GM23248 (cell line): ENCODE measurements around the gene C1QTNF6. TPM values are rescaled to one million over a fixed set of nuclear protein-coding genes. Genes with fewer than 3 reads are reported as not detected.

Source experiments
- DNase-seq: peaks from one replicate; pipeline ENCODE4 v3.0.0-alpha.2; 2015
- H2AFZ ChIP-seq: fragments of 200-600 bp; sonication (generic); 2 replicates; pipeline ENCODE4 v1.6.1; 2016; ENCODE audit warnings: antibody characterized with exemption
- H3F3A ChIP-seq: fragments of 200-600 bp; sonication (generic); 2 replicates; pipeline ENCODE4 v1.6.1; 2016; ENCODE audit warnings: mild to moderate bottlenecking, antibody characterized with exemption, mixed run types; ENCODE audit not compliant: insufficient read depth
- H3K27ac ChIP-seq: fragments of 200-600 bp; sonication (generic); 2 replicates; pipeline ENCODE4 v1.5.1; 2016; ENCODE audit warnings: mild to moderate bottlenecking
- H3K27me3 ChIP-seq: fragments of 200-600 bp; sonication (generic); replicated peaks from 2 replicates; pipeline ENCODE4 v1.6.1; 2016; ENCODE audit warnings: mild to moderate bottlenecking; ENCODE audit not compliant: insufficient read depth
- H3K36me3 ChIP-seq: fragments of 200-600 bp; sonication (generic); 2 replicates; pipeline ENCODE4 v1.6.1; 2016; ENCODE audit warnings: low read depth, mild to moderate bottlenecking
- H3K4me1 ChIP-seq: fragments of 200-600 bp; sonication (generic); 2 replicates; pipeline ENCODE4 v1.6.1; 2016; ENCODE audit warnings: mild to moderate bottlenecking; ENCODE audit not compliant: insufficient read depth
- H3K4me2 ChIP-seq: fragments of 200-600 bp; sonication (generic); one replicate; pipeline ENCODE4 v1.6.1; 2016; ENCODE audit warnings: mild to moderate bottlenecking; ENCODE audit not compliant: unreplicated experiment
- H3K4me3 ChIP-seq: fragments of 200-600 bp; sonication (generic); 2 replicates; pipeline ENCODE4 v1.5.1; 2016; ENCODE audit warnings: mild to moderate bottlenecking
- H3K79me2 ChIP-seq: fragments of 200-600 bp; sonication (generic); 2 replicates; pipeline ENCODE4 v1.6.1; 2016; ENCODE audit warnings: mild to moderate bottlenecking; ENCODE audit not compliant: insufficient read depth
- H3K9ac ChIP-seq: fragments of 200-600 bp; sonication (generic); 2 replicates; pipeline ENCODE4 v1.6.1; 2016; ENCODE audit warnings: mild to moderate bottlenecking
- H3K9me2 ChIP-seq: fragments of 200-600 bp; sonication (generic); 2 replicates; pipeline ENCODE4 v1.6.1; 2016; ENCODE audit warnings: mixed run types, mild to moderate bottlenecking, moderate library complexity; ENCODE audit not compliant: insufficient read depth
- H3K9me3 ChIP-seq: fragments of 200-600 bp; sonication (generic); one replicate; pipeline ENCODE4 v1.6.1; 2017; ENCODE audit warnings: low read depth
- H4K20me1 ChIP-seq: fragments of 200-600 bp; sonication (generic); 2 replicates; pipeline ENCODE4 v1.6.0; 2016; ENCODE audit not compliant: insufficient read depth
- EZH2 ChIP-seq: fragments of 200-600 bp; sonication (generic); IDR thresholded peaks from 2 replicates; pipeline ENCODE4 v1.6.1; 2018; ENCODE audit warnings: antibody characterized with exemption, mild to moderate bottlenecking; ENCODE audit not compliant: insufficient read depth, poor library complexity, severe bottlenecking
- EZH2phosphoT487 ChIP-seq: fragments of 200-600 bp; sonication (generic); IDR thresholded peaks from 2 replicates; pipeline ENCODE4 v1.6.1; 2018; ENCODE audit warnings: antibody characterized with exemption, moderate library complexity, mild to moderate bottlenecking, low read depth; ENCODE audit not compliant: insufficient read depth
- WGBS, 2 experiments: methylation state at CpG; one replicate each; pipeline ENCODE4 v1.1.6; 2015 to 2017; ENCODE audit warnings: low lambda C conversion rate in 2 of 2, low coverage in 1 of 2; ENCODE audit errors: missing lambda C conversion rate in 2 of 2; 5-methylcytosine and 5-hydroxymethylcytosine counted together
- in situ Hi-C: fragments of 300-500 bp; cut with MboI; formaldehyde crosslinking; loops from 2 replicates; pipeline ENCODE4 v1.15.0; 2020
- polyA plus RNA-seq: library from polyadenylated mRNA; unstranded; fragments of >200 nt; fragmentation: Nextera tagmentation; extraction: Ambion mirVana; gene quantifications from 2 replicates; pipeline ENCODE4 v1.2.1, GENCODE V29; 2016
- total RNA-seq: library from RNA; depleted of rRNA; stranded (reverse); fragments of >200 nt; shearing (Covaris generic); gene quantifications from 2 replicates; pipeline ENCODE4 v1.2.3, GENCODE V29; 2014

C1QTNF6 gene
- total and polyA plus RNA-seq, 2 experiments from 2014 or later: 4.0 to 8.9 TPM

GRCh38 chr22:37169406-37169805 lies 18.6 kb downstream of the C1QTNF6 start:
- no peak for DNase-seq
- Histone ChIP-seq H3K36me3 (no peaks in the 10 kb centered on the region), H3K9me3 (no peaks in the 10 kb centered on the region), H3K9me2 (no peaks in the 10 kb centered on the region), H4K20me1 (no peaks in the 10 kb centered on the region), H3K9ac (no peak overlapping the region), H3F3A (peaks cover 5% of the 10 kb centered on the region; the same call in 1 of the 2 replicates), H3K4me1 (no peaks in the 10 kb centered on the region), H3K27me3 (no peaks in the 10 kb centered on the region; the same call in 1 of the 2 replicates), H3K27ac (no peak overlapping the region), H3K79me2 (no peaks in the 10 kb centered on the region), H3K4me3 (no peak overlapping the region), H3K4me2 (no peak overlapping the region), H2AFZ (no peak overlapping the region)
- 89 to 91% methylated on average over 8 of the region's 8 CpGs for WGBS, 2 experiments
- in situ Hi-C loops: no loop called here
- TF ChIP-seq EZH2phosphoT487: no peak

- H3K27ac ChIP-seq: no peak overlapping the region
- TF ChIP-seq EZH2phosphoT487 (no peak), EZH2 (no peak)
- no peak overlapping the region for H3K9ac ChIP-seq
- H3F3A ChIP-seq: no peaks in the 10 kb centered on the region
- H3K4me2 ChIP-seq: no peak overlapping the region
- no peaks in the 10 kb centered on the region for H3K4me1 ChIP-seq
- no peaks in the 10 kb centered on the region; the same call in 1 of the 2 replicates for H3K27me3 ChIP-seq
- no peak for DNase-seq
- no peaks in the 10 kb centered on the region for H3K9me2 ChIP-seq
- no peaks in the 10 kb centered on the region for H3K36me3 ChIP-seq
- H3K79me2 ChIP-seq: no peaks in the 10 kb centered on the region
- H4K20me1 ChIP-seq: no peaks in the 10 kb centered on the region
- H2AFZ ChIP-seq: no peak overlapping the region
- no peaks in the 10 kb centered on the region for H3K9me3 ChIP-seq
- in situ Hi-C loops: no loop called here
- WGBS, 2 experiments: 33 to 34% methylated on average over 8 of the region's 8 CpGs
- H3K4me3 ChIP-seq: no peak overlapping the region
These were observed 19.9 kb downstream of the C1QTNF6 start for GRCh38 chr22:37167981-37168647.

- Histone ChIP-seq H3K4me2 (no peak overlapping the region), H3K79me2 (no peaks in the 10 kb centered on the region), H3F3A (no peaks in the 10 kb centered on the region), H4K20me1 (no peaks in the 10 kb centered on the region), H3K4me1 (no peaks in the 10 kb centered on the region), H3K9me2 (no peaks in the 10 kb centered on the region), H3K9ac (no peak overlapping the region), H3K9me3 (no peaks in the 10 kb centered on the region), H3K27me3 (no peaks in the 10 kb centered on the region; the same call in 1 of the 2 replicates), H2AFZ (no peak overlapping the region), H3K27ac (no peak overlapping the region), H3K4me3 (no peak overlapping the region), H3K36me3 (no peaks in the 10 kb centered on the region)
- no peak for DNase-seq
- in situ Hi-C loops: no loop called here
- no peak for TF ChIP-seq EZH2
- TF ChIP-seq EZH2phosphoT487: no peak
- 39 to 50% methylated on average over 15 to 17 of the region's 17 CpGs for WGBS, 2 experiments
These were observed 20.7 kb downstream of the C1QTNF6 start for GRCh38 chr22:37167176-37167980.

GRCh38 chr22:37166675-37167066 lies 21.4 kb downstream of the C1QTNF6 start:
- 7 to 10% methylated on average over 13 of the region's 13 CpGs for WGBS, 2 experiments
- Histone ChIP-seq H3K36me3 (no peaks in the 10 kb centered on the region), H3K79me2 (no peaks in the 10 kb centered on the region), H3K4me2 (no peak overlapping the region), H3K4me1 (no peaks in the 10 kb centered on the region), H3K9ac (no peak overlapping the region), H4K20me1 (no peaks in the 10 kb centered on the region), H2AFZ (no peak overlapping the region), H3F3A (no peaks in the 10 kb centered on the region), H3K27ac (no peak overlapping the region), H3K9me3 (no peaks in the 10 kb centered on the region), H3K9me2 (no peaks in the 10 kb centered on the region), H3K4me3 (no peak overlapping the region), H3K27me3 (no peaks in the 10 kb centered on the region; the same call in 1 of the 2 replicates)
- TF ChIP-seq EZH2phosphoT487 (no peak), EZH2 (no peak)
- in situ Hi-C loops: no loop called here
- peak; percentile 80 for DNase-seq
